Astrocyte (in vitro differentiated cells and primary cell): ENCODE results near the gene SRPRB.

Source experiments
- EZH2 ChIP-seq: IDR thresholded peaks from 2 replicates; pipeline ENCODE4 v1.6.1; 2012; ENCODE audit warnings: mild to moderate bottlenecking, low read length, inconsistent platforms; ENCODE audit not compliant: insufficient read depth
- TF ChIP-seq, protein P1 (sequence below): IDR thresholded peaks from 2 replicates; pipeline ENCODE4 v1.5.1; 2011; ENCODE audit warnings: low read depth, mild to moderate bottlenecking, inconsistent platforms, low read length, moderate library complexity; ENCODE audit not compliant: insufficient read depth

DNA sequence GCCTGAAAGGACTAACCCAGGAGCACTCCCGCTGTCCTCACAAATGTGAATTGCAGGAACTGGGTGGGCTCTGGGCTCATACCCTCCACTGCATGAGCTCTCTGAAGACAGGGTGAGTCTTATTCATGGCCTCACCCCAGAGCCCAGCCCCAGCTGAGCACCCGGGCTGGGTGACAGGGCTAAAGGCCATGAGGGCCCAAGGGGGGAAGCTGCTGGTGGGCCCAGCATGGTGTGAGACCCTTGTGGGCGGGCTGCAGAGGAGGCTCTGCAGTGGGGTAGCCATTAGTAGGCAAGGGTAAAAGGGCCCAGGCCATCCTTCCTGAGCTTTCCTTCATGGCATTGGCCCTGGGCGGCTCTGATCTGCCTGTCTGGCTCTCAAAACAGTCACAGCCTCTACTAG lies 30.3 kb downstream of the SRPRB start:
- TF ChIP-seq, protein P1, sequence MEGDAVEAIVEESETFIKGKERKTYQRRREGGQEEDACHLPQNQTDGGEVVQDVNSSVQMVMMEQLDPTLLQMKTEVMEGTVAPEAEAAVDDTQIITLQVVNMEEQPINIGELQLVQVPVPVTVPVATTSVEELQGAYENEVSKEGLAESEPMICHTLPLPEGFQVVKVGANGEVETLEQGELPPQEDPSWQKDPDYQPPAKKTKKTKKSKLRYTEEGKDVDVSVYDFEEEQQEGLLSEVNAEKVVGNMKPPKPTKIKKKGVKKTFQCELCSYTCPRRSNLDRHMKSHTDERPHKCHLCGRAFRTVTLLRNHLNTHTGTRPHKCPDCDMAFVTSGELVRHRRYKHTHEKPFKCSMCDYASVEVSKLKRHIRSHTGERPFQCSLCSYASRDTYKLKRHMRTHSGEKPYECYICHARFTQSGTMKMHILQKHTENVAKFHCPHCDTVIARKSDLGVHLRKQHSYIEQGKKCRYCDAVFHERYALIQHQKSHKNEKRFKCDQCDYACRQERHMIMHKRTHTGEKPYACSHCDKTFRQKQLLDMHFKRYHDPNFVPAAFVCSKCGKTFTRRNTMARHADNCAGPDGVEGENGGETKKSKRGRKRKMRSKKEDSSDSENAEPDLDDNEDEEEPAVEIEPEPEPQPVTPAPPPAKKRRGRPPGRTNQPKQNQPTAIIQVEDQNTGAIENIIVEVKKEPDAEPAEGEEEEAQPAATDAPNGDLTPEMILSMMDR = no peak
- no peak for TF ChIP-seq EZH2
